Hematopoietic multipotent progenitor cell treated with erythropoietin and hydrocortisone succinate and interleukin-3 and kit ligand, for 17 days (in vitro differentiated cells): ENCODE results near the gene IGSF9.

ENCODE experiments used
- DNase-seq: peaks from one replicate; pipeline ENCODE4 v3.0.0-alpha.2; 2015; ENCODE audit warnings: low spot score

Gene IGSF9, protein sequence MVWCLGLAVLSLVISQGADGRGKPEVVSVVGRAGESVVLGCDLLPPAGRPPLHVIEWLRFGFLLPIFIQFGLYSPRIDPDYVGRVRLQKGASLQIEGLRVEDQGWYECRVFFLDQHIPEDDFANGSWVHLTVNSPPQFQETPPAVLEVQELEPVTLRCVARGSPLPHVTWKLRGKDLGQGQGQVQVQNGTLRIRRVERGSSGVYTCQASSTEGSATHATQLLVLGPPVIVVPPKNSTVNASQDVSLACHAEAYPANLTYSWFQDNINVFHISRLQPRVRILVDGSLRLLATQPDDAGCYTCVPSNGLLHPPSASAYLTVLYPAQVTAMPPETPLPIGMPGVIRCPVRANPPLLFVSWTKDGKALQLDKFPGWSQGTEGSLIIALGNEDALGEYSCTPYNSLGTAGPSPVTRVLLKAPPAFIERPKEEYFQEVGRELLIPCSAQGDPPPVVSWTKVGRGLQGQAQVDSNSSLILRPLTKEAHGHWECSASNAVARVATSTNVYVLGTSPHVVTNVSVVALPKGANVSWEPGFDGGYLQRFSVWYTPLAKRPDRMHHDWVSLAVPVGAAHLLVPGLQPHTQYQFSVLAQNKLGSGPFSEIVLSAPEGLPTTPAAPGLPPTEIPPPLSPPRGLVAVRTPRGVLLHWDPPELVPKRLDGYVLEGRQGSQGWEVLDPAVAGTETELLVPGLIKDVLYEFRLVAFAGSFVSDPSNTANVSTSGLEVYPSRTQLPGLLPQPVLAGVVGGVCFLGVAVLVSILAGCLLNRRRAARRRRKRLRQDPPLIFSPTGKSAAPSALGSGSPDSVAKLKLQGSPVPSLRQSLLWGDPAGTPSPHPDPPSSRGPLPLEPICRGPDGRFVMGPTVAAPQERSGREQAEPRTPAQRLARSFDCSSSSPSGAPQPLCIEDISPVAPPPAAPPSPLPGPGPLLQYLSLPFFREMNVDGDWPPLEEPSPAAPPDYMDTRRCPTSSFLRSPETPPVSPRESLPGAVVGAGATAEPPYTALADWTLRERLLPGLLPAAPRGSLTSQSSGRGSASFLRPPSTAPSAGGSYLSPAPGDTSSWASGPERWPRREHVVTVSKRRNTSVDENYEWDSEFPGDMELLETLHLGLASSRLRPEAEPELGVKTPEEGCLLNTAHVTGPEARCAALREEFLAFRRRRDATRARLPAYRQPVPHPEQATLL

DNA sequence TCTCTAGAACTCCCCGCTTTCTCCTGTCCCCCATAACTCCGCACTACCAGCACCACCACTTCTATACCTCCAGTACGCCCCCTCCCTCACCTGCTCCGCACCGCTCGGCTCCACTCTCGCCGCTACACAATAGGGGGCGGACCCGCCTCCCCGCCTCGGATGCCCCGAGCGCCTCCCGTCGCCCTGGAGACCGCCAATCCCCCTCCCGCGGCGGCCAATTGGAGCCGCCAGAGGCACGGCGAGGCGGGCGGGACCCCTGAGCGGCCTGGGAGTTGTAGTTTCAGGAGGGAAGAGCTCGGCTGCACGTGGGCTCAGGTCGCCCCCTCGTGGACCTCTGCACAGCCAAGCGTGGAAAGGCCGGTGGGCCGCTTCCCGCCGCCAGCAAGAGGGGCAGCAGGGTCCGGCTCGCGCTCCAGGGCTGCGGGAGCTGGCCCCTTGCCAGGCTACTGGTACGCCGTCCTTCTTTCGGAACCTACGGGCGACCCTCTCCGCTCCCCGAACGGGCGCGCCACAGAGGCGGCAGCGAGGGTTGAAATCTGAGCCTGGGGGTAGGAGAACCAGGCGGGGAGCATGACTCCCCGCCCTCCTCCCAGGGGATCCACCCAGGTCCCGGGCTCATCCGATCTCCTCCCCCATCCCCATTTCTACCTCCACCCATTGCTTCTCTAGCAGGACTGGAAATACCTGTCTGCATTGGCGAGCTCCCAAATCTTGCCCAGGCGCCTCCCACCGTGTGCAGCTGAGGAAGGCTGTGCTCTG lies at the start of gene IGSF9:
TSS of gene IGSF9 (minus strand) at position 131 of the 759 bp plus-strand sequence. CDS start 2,159 bp downstream, outside the sequence.
- DNase-seq: no peak

DNA sequence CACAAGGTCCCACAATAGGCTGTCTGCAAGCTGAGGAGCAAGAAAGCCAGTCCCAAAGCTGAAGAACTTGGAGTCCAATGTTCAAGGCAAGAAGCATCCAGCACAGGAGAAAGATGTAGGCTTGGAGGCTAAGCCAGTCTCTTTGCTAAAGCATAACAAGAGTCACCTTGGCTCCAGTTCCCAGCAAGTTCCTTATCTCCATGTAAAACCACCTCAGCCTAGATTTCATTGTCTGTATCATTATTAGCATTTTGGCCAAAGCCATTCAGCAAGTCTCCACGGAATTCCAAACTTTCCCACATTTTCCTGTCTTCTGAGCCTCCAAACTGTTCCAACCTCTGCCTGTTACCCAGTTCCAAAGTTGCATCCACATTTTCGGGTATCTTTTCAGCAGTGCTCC lies 49.5 kb upstream of the IGSF9 start:
- no peak for DNase-seq

DNA sequence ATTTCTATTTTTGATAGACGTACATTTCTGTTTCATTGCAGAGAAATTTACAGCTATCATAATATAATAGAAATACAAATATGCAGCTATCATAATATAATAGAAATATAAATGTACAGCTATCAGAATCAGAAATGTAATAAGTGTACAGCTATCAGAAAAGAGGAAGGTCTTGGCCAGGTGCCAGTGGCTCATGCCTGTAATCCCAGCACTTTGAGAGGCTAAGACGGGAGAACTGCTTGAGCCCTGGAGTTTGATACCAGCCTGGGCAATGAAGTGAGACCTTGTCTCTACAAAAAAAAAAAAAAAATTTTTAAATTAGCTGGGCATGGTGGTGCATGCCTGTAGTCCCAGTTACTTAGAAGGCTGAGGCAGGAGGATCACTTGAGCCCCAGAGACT lies 48.5 kb upstream of the IGSF9 start:
- DNase-seq: no peak

DNA sequence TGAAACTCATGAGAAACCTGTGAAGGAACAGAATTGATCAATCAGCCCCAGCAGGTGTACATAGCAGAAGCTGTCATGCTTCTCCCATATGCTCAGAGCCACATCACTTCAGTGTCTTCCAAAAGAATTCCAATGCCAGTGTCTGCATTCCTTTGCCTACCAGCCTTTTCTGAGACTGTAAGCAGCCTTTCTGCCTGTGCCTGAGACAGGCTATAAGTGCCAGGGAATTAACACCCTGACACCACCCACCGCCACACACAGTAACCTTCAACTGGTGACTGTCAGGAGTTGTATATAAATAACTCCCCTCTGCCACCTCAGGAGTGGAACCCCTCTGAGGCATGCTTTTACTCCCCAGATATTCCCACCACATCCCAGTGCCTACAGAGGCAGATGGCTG lies 46.7 kb upstream of the IGSF9 start:
- DNase-seq: no peak

DNA sequence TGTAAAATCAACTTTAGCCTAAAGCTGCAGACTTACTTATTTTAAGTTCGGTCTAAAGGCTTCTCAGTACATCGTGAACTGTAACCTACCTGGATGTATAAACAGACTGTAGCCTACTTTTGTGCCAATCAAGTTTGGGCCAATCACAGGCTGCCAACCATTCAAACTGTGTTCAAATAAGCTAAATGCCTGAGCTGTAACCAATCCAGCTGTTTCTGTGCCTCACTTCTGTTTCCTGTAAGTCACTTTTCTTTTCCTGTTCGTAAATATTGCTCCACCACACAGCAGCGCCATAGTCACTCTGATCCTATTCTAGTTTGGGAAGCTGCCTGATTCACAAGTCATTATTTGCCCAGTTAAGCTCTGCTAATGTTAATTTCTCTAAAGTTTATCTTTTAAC lies 46.1 kb upstream of the IGSF9 start:
- DNase-seq: no peak

DNA sequence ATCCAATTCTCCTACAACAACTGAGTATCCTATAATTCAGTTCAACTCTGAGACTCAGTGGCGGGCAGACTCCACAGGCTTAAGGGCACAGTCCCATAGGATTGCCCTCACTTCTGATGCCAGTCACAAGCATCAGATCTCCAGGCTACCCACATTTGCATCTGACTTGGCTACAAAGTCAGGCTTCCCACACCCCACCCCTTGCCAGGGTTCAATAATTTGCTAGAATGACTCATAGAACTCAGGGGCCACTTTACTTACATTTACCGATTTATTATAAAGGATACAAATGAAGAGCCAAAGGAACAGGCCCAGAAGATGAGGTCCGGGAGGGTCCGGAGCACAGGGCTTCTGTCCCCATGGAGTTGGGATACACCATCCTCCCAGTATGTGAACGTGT lies 44.6 kb upstream of the IGSF9 start:
- DNase-seq: no peak

DNA sequence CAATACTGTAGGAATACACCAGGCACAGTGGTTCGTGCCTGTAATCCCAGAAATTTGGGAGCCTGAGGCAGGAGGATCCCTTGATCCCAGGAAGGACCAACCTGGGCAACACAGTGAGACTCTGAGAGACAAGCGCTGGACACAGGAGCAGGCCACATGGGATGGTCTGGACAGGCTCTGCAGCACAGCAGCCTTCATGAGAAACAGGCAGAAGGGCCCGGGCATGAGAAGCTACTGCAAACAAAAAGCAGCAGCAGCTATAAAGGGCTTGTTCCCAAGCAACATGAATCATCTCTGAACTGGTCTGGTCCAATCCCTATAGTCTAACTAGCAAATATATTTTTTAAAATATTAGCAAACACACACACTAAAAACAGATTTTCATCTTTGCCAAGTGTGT lies 44.2 kb upstream of the IGSF9 start:
- DNase-seq: no peak

DNA sequence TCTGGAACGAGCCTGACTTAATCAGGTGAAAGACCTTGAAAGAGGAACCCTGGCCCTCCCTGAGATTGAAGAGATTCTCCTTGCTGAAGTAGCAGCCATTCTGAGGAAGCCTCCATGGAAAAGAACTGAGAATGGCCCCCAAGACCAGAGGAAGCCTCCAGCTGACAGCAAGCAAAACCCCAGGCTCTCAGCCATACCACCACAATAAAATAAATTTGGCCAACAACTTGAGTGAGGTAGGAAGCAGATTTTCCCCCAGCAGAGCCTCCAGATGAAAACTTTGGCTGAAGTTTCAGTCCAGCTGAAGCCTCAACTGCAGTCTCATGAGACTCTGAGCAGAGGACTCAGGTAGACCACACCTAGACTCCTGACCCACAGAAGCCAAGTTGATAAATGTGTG lies 42.6 kb upstream of the IGSF9 start:
- DNase-seq: no peak

DNA sequence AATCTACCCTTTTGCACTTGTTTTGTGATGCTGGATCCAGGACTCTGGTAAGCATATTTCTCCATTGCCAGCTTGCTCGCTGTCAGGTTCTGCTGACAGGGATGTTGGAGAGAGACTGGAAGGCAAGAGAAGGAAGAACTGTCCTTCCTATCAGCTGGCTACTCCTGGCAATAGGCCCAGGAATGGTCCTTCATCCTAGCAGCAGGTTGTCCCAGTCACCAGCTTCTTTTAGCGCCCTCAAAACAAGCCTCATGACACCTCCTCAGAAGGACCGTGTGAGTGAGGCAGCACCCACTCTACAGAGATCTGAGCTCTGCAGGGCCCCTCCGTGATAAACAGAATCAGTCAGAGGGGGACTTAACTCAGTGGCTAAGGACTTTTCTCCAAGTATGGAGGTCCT lies 41.8 kb upstream of the IGSF9 start:
- no peak for DNase-seq

DNA sequence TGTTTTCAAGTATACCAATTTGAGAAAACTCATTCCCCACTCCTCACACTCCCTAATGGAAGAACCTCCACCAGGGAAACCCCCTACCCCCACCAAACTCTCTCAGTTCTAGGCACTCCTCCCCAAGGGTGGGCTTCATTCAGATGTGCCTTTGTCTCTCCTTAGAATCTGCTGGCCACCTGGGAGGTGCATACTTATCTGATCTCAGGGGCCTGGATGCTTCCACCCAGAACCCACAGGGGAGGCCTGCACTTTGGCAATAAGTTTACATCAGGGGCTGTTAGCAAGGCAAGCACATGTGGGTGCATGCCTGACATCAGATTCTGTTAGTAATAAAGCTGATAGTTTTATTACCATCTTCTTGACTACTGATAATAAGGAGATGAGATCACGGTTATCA lies 41.1 kb upstream of the IGSF9 start:
- DNase-seq: no peak

DNA sequence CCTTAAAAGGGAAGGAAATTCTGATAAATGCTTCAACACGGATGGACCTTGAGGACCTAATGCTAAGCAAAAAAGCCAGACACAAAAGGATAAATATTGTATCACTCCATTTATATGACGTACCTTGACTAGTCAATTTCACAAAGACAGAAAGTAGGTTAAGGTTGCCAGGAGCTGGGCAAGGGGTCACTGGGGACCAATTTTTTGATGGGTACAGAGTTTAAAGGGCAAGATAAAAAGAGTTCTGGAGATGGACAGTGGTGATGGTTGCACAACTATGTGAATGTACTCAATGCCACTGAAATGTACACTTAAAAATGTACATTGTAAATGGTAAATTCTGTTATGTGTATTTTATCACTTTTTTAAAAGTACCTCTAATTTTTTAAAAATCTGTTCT lies 40.7 kb upstream of the IGSF9 start:
- no peak for DNase-seq

DNA sequence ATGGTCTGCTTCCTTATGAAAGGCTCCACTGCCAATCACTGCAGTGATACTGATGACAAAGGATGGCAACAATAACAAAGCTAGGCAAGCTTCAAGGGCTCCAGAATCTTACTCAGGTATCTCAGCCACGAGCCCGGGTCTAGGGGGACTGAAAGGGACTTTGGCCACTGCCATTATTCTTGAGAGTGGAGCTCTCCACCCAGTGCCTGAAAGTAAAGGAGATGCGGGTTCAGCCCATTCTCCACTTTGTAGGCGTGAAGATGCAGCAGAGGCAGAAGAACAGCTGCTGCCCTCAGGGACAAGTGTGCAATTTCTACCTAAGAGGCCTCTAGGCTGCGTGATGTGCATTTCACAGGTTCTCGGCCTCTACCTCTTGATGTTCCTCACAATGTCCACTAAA lies 40.1 kb upstream of the IGSF9 start:
- DNase-seq: no peak

DNA sequence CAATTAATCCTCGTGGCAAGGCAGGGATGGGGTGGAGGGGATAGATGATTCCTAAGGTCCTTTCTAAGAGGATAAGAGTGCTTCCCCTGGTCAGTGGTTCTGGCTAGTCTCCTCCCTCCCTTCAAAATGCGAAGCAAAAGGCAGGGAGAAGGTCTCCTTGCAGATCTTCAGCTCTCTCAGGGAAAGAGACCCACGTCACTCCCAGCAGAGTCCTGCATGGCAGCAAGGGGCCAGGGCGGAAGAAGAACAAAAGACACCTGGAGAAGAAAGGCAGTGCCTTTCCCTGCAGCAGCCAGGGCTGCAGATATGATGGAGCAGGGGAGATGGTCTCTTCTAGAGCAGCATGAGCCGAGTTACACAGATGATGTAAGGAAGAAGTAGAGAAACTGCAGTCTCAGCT lies 38.3 kb upstream of the IGSF9 start:
- no peak for DNase-seq

DNA sequence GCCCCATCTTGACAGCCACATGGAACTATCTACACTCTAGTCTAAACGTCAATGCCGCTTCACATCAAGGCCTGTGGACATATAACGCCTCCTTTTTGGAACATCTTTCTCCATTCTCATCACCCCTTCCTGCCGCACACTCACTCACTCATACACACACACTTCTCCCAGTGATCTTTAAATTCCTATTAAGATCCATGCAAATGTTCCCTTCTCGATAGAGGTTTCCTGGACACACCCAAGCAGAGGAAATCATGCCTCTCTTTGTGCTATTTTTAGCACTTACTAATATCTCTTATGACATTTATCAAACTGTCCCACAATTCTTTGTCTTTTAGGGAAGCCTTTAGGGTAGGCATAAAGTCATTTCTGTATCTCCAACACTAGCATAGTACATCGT lies 36.9 kb upstream of the IGSF9 start:
- no peak for DNase-seq

DNA sequence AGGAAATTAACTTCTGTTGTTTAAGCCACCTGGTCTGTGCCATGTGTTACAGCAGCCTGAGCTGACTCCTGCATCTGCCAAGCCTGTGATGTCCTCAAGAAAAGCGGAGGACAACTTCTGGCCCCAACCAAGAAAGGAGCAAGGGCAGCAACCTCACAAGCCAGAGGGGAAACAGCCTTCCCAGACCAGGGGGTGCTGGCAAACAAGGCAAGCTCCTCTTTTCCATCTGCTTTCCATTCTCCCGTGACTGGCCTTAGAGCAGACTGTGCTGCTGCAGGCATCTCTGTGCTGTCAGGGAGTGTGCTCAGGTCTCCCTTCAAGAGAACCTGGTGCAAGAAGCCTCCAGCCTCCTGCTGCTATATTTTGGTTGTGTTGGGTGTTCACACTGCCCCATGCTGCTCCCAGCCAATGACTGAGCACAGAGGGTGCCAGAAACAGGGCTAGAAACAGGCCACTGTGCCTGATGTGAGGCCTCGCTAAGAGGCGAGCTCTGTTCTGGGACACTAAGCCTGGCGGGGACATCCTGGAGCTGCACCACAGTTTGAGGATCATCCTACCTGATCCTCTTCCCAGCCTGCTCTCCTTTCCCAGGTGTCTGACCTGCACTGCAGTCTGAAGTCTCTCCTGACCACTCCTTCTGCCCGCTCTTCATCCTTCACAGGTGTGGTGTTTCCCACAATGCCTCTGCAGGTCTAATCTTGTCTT lies 36.1 kb upstream of the IGSF9 start:
- no peak for DNase-seq

DNA sequence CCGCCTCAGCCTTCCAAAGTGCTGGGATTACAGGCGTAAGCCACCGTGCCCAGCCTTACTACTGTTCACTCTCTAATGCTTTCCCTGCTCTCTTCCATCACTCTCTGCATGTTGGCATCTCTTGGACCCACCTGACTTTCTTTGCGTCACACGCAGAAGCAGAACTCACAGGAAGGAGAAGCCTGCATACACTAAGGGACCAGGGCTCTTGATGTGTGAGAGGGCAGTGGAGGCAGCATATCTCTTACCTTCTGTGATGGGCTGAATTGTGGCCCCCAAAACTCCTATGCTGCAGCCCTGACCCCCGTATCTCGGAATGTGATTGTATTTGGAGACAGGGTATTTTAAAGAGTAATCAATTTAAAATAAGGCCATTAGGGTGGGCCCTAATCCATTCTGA lies 35.4 kb upstream of the IGSF9 start:
- DNase-seq: no peak

DNA sequence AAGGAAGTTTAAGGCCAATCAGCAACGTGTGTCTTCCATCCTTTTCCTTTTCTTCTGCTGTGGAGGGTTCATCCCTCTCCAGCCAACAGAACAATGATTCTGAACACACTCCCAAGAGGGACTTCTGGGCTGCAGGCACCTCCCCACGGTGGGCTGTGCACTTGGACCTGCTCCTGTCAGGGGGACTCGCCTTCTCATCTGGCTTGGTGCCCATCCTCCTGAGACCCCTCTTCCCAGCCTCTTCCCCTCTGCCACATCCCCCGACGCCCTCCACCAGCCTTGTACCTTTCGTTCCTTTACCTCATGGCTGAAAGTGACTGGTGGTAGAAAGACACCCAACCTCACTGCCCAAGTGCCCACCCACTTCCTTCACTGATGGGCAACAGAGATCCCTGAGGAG lies 34.7 kb upstream of the IGSF9 start:
- no peak for DNase-seq

DNA sequence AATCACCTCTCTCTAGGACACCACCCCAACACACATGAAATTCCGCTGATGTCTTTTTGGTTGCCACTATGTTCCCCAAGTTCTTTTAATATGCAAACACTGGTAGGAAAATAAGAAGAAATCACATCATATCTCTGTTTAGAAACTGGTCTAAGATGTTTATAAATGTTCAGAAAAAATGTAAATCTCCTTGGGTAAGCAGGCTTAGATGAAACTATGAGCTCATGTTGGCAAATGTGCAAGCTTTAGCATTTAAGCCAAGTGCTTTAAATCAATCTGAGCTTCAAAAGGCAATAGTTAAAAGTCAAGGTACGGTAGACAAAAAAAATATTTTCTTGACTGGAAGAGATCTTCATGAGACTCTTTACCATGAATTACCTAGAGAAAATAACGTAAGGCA lies 33.8 kb upstream of the IGSF9 start:
- DNase-seq: no peak

DNA sequence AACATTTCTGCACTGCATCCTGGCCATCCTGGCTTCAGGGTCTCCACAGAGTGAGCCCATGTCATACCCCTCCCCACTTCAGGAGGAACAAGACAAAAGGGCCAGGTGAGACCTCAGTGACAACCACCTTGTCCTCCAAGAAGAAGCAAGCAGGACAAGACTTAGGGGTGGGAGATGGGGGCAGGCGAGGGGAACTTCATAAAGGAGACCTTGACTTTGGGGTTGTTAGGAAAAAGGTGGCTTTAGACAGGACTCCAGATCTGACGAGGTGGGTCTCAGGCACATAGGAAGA lies 32.6 kb upstream of the IGSF9 start:
- DNase-seq: no peak

DNA sequence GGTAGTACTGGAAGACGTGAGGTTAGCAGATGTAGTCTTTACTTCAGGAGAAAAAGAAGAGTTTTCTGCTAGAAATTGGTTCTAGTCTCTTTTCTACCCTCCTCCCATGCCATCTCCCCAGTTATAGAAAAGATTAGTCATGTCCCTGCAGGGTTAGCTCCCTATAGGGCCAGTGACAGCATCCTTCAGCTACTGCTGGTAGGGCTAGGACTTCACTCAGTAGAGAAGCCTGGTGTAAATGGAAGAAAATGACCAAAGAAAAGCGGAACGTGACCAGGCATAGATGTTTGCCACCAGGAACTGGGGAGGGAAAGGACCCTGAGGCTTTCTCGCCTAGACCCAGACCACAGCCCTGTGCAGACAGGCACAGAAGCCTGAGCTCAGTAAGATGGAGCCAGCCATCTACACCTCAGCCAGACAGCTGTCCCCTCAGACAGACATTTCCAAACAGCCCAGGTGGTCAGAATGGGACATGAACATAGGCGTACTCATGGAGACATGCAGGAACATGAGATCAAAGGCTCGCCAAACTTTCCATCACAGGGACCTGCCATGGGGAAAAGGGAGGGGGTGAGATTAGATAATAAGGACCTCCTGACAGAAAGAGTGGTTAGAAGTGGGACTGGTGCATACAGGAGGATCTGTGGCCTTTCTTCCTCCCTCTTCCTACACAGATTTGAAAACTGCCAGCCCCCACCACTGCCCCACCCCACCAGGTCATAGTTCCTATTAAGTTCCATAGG lies 32.1 kb upstream of the IGSF9 start:
- DNase-seq: no peak
